Muscle layer of colon (tissue), 2 donors: Measurements from ENCODE around the gene ZMIZ1.

Experiments
- H3K27ac ChIP-seq: one replicate; pipeline ENCODE4 v1.7.0; 2013; ENCODE audit warnings: low read depth, mild to moderate bottlenecking, low read length, moderate library complexity
- H3K27me3 ChIP-seq, 2 donors: one replicate each; pipeline ENCODE4 v1.7.0; 2013; ENCODE audit warnings: low read length in 2 of 2, mild to moderate bottlenecking in 2 of 2; ENCODE audit not compliant: insufficient read depth in 2 of 2, control insufficient read depth in 1 of 2
- H3K36me3 ChIP-seq: one replicate; pipeline ENCODE4 v1.7.0; 2013; ENCODE audit warnings: mild to moderate bottlenecking, low read length; ENCODE audit not compliant: insufficient read depth
- H3K4me1 ChIP-seq: one replicate; pipeline ENCODE4 v1.7.0; 2013; ENCODE audit warnings: mild to moderate bottlenecking, low read length; ENCODE audit not compliant: insufficient read depth
- H3K4me3 ChIP-seq, 2 donors: one replicate each; pipeline ENCODE4 v1.7.0; 2013; ENCODE audit warnings: low read length in 2 of 2, low read depth in 1 of 2, mild to moderate bottlenecking in 1 of 2, moderate library complexity in 1 of 2
- H3K9ac ChIP-seq: one replicate; pipeline ENCODE4 v1.7.0; 2013; ENCODE audit warnings: low read length
- H3K9me3 ChIP-seq: one replicate; pipeline ENCODE4 v1.7.0; 2013; ENCODE audit warnings: mild to moderate bottlenecking, low read length
- donor health status: abdominal sarcoma.
- donor health status: Adenocarcinoma of cecum.

The ZMIZ1 gene

GRCh38 chr10:79063661-79064492, 4.9 kb upstream of the ZMIZ1 start:
- H3K4me3 ChIP-seq = no peak overlapping the region
- peaks cover 16% of the 10 kb centered on the region for H3K4me1 ChIP-seq
- no peaks in the 10 kb centered on the region for H3K9me3 ChIP-seq
- no peaks in the 10 kb centered on the region for H3K27me3 ChIP-seq
- no peak overlapping the region for H3K9ac ChIP-seq
- no peaks in the 10 kb centered on the region for H3K36me3 ChIP-seq
- no peak overlapping the region for H3K27ac ChIP-seq

GRCh38 chr10:79065091-79065551, 3.6 kb upstream of the ZMIZ1 start:
- H3K4me3 ChIP-seq = no peak overlapping the region
- H3K4me1 ChIP-seq = peaks cover 7% of the 10 kb centered on the region

GRCh38 chr10:79065853-79066252, 2.9 kb upstream of the ZMIZ1 start:
- H3K27ac ChIP-seq = no peak overlapping the region
- H3K36me3 ChIP-seq = no peaks in the 10 kb centered on the region
- H3K9me3 ChIP-seq = no peaks in the 10 kb centered on the region
- H3K9ac ChIP-seq = no peak overlapping the region
- H3K4me3 ChIP-seq = no peak overlapping the region
- H3K4me1 ChIP-seq = peaks cover 6% of the 10 kb centered on the region
- H3K27me3 ChIP-seq = no peaks in the 10 kb centered on the region

More at GRCh38 chr10:79065091-79065551, 3.6 kb upstream of the ZMIZ1 start:
- H3K36me3 ChIP-seq = no peaks in the 10 kb centered on the region
- no peaks in the 10 kb centered on the region for H3K27me3 ChIP-seq
- no peaks in the 10 kb centered on the region for H3K9me3 ChIP-seq
- no peak overlapping the region for H3K27ac ChIP-seq
- no peak overlapping the region for H3K9ac ChIP-seq

GRCh38 chr10:79066411-79067240, 2.1 kb upstream of the ZMIZ1 start:
- peak overlapping the region; percentile 32 for H3K9ac ChIP-seq
- H3K4me1 ChIP-seq = peaks cover 8% of the 10 kb centered on the region
- H3K9me3 ChIP-seq = no peaks in the 10 kb centered on the region
- H3K36me3 ChIP-seq = no peaks in the 10 kb centered on the region
- peak overlapping the region; percentile 24 to 37 for H3K4me3 ChIP-seq
- peak overlapping the region; percentile 84 for H3K27ac ChIP-seq
- no peaks in the 10 kb centered on the region for H3K27me3 ChIP-seq

GRCh38 chr10:79067241-79068202, 1.2 kb upstream of the ZMIZ1 start:
- Histone ChIP-seq H3K9me3 (no peaks in the 10 kb centered on the region), H3K36me3 (no peaks in the 10 kb centered on the region), H3K4me1 (peaks cover 17% of the 10 kb centered on the region), H3K4me3 (peak overlapping the region; percentile 88 to 92), H3K9ac (peak overlapping the region; percentile 65), H3K27ac (peak overlapping the region; percentile 98), H3K27me3 (no peaks in the 10 kb centered on the region)

- Histone ChIP-seq H3K27me3 (no peaks in the 10 kb centered on the region), H3K4me1 (peaks cover 24% of the 10 kb centered on the region), H3K9me3 (no peaks in the 10 kb centered on the region), H3K9ac (peak overlapping the region; percentile 65), H3K36me3 (no peaks in the 10 kb centered on the region), H3K27ac (peak overlapping the region; percentile 98), H3K4me3 (peak overlapping the region; percentile 88 to 92)
Measured at GRCh38 chr10:79068203-79068561, 584 bp upstream of the ZMIZ1 start.

- peak overlapping the region; percentile 88 to 92 for H3K4me3 ChIP-seq
- H3K4me1 ChIP-seq = peaks cover 37% of the 10 kb centered on the region
- H3K9me3 ChIP-seq = no peaks in the 10 kb centered on the region
- H3K36me3 ChIP-seq = no peaks in the 10 kb centered on the region
- no peaks in the 10 kb centered on the region for H3K27me3 ChIP-seq
- peak overlapping the region; percentile 87 for H3K9ac ChIP-seq
- peak overlapping the region; percentile 98 for H3K27ac ChIP-seq
Measured at GRCh38 chr10:79069325-79070080, 737 bp downstream of the ZMIZ1 start.

- Histone ChIP-seq H3K9ac (no peak overlapping the region), H3K36me3 (no peaks in the 10 kb centered on the region), H3K27me3 (no peaks in the 10 kb centered on the region)
Measured at GRCh38 chr10:79070081-79070605, 1.4 kb downstream of the ZMIZ1 start.

GRCh38 chr10:79070606-79071395, 2.0 kb downstream of the ZMIZ1 start:
- Histone ChIP-seq H3K9ac (peak overlapping the region; percentile 92), H3K27ac (peak overlapping the region; percentile 99), H3K4me1 (peaks cover 50% of the 10 kb centered on the region), H3K27me3 (no peaks in the 10 kb centered on the region), H3K36me3 (no peaks in the 10 kb centered on the region), H3K9me3 (no peaks in the 10 kb centered on the region), H3K4me3 (peak overlapping the region; percentile 79 to 88)

More at GRCh38 chr10:79070081-79070605, 1.4 kb downstream of the ZMIZ1 start:
- Histone ChIP-seq H3K4me1 (peaks cover 43% of the 10 kb centered on the region), H3K4me3 (peak overlapping the region; percentile 88 to 92), H3K27ac (peak overlapping the region; percentile 99), H3K9me3 (no peaks in the 10 kb centered on the region)
